ENCODE results near the gene NECTIN4.

NECTIN4 gene

GRCh38 chr1:161088587-161089110 is 709 bp downstream of the NECTIN4 start:
- H3K27me3 ChIP-seq (ENCODE audit: control insufficient read depth, insufficient read depth, low read length) = no peaks in the 10 kb centered on the region
- H3K9me3 ChIP-seq (ENCODE audit: control insufficient read depth, low read length) = no peaks in the 10 kb centered on the region
- peaks cover 58% of the 10 kb centered on the region for H3K4me1 ChIP-seq (ENCODE audit: control insufficient read depth, insufficient read depth, low read length)
- H3K9ac ChIP-seq (ENCODE audit: low read length) = peak overlapping the region; percentile 91
- no peaks in the 10 kb centered on the region for H3K36me3 ChIP-seq (ENCODE audit: control insufficient read depth, insufficient read depth, low read length)
- H3K4me3 ChIP-seq (ENCODE audit: low read length) = peak overlapping the region; percentile 5

- no peaks in the 10 kb centered on the region for H3K9me3 ChIP-seq (ENCODE audit: control insufficient read depth, low read length)
- peak overlapping the region; percentile 91 for H3K9ac ChIP-seq (ENCODE audit: low read length)
- H3K36me3 ChIP-seq (ENCODE audit: control insufficient read depth, insufficient read depth, low read length) = no peaks in the 10 kb centered on the region
- peaks cover 80% of the 10 kb centered on the region for H3K4me1 ChIP-seq (ENCODE audit: control insufficient read depth, insufficient read depth, low read length)
- no peaks in the 10 kb centered on the region for H3K27me3 ChIP-seq (ENCODE audit: control insufficient read depth, insufficient read depth, low read length)
- peak overlapping the region; percentile 5 for H3K4me3 ChIP-seq (ENCODE audit: low read length)
These were observed 2.9 kb downstream of the NECTIN4 start for GRCh38 chr1:161086457-161086856.

- no peaks in the 10 kb centered on the region for H3K27me3 ChIP-seq (ENCODE audit: control insufficient read depth, insufficient read depth, low read length)
- no peak overlapping the region for H3K4me3 ChIP-seq (ENCODE audit: low read length)
- H3K4me1 ChIP-seq (ENCODE audit: control insufficient read depth, insufficient read depth, low read length) = peaks cover 91% of the 10 kb centered on the region
These were observed 4.2 kb downstream of the NECTIN4 start for GRCh38 chr1:161085165-161085564.

GRCh38 chr1:161084597-161084988 is 4.8 kb downstream of the NECTIN4 start:
- H3K36me3 ChIP-seq (ENCODE audit: control insufficient read depth, insufficient read depth, low read length) = no peaks in the 10 kb centered on the region
- H3K9me3 ChIP-seq (ENCODE audit: control insufficient read depth, low read length) = no peaks in the 10 kb centered on the region
- H3K27me3 ChIP-seq (ENCODE audit: control insufficient read depth, insufficient read depth, low read length) = no peaks in the 10 kb centered on the region
- peak overlapping the region; percentile 91 for H3K9ac ChIP-seq (ENCODE audit: low read length)
- no peak overlapping the region for H3K4me3 ChIP-seq (ENCODE audit: low read length)
- peaks cover 89% of the 10 kb centered on the region for H3K4me1 ChIP-seq (ENCODE audit: control insufficient read depth, insufficient read depth, low read length)

More at GRCh38 chr1:161085165-161085564, 4.2 kb downstream of the NECTIN4 start:
- Histone ChIP-seq H3K36me3 (ENCODE audit: control insufficient read depth, insufficient read depth, low read length) (no peaks in the 10 kb centered on the region), H3K9me3 (ENCODE audit: control insufficient read depth, low read length) (no peaks in the 10 kb centered on the region), H3K9ac (ENCODE audit: low read length) (peak overlapping the region; percentile 91)

- no peaks in the 10 kb centered on the region for H3K9me3 ChIP-seq (ENCODE audit: control insufficient read depth, low read length)
- no peak overlapping the region for H3K4me3 ChIP-seq (ENCODE audit: low read length)
- no peaks in the 10 kb centered on the region for H3K36me3 ChIP-seq (ENCODE audit: control insufficient read depth, insufficient read depth, low read length)
- H3K4me1 ChIP-seq (ENCODE audit: control insufficient read depth, insufficient read depth, low read length) = peaks cover 87% of the 10 kb centered on the region
- H3K9ac ChIP-seq (ENCODE audit: low read length) = peak overlapping the region; percentile 91
- no peaks in the 10 kb centered on the region for H3K27me3 ChIP-seq (ENCODE audit: control insufficient read depth, insufficient read depth, low read length)
These were observed 5.4 kb downstream of the NECTIN4 start for GRCh38 chr1:161083748-161084596.

GRCh38 chr1:161082996-161083747 is 6.2 kb downstream of the NECTIN4 start:
- H3K36me3 ChIP-seq (ENCODE audit: control insufficient read depth, insufficient read depth, low read length) = no peaks in the 10 kb centered on the region
- H3K4me1 ChIP-seq (ENCODE audit: control insufficient read depth, insufficient read depth, low read length) = peaks cover 83% of the 10 kb centered on the region
- H3K9ac ChIP-seq (ENCODE audit: low read length) = peak overlapping the region; percentile 91
- no peak overlapping the region for H3K4me3 ChIP-seq (ENCODE audit: low read length)
- H3K9me3 ChIP-seq (ENCODE audit: control insufficient read depth, low read length) = no peaks in the 10 kb centered on the region
- H3K27me3 ChIP-seq (ENCODE audit: control insufficient read depth, insufficient read depth, low read length) = no peaks in the 10 kb centered on the region

- Histone ChIP-seq H3K9ac (ENCODE audit: low read length) (peak overlapping the region; percentile 76), H3K4me1 (ENCODE audit: control insufficient read depth, insufficient read depth, low read length) (peaks cover 76% of the 10 kb centered on the region), H3K4me3 (ENCODE audit: low read length) (no peak overlapping the region)
These were observed 6.9 kb downstream of the NECTIN4 start for GRCh38 chr1:161082483-161082882.

GRCh38 chr1:161081519-161081918 is 7.8 kb downstream of the NECTIN4 start:
- Histone ChIP-seq H3K27me3 (ENCODE audit: control insufficient read depth, insufficient read depth, low read length) (no peaks in the 10 kb centered on the region), H3K4me3 (ENCODE audit: low read length) (no peak overlapping the region), H3K9ac (ENCODE audit: low read length) (no peak overlapping the region), H3K9me3 (ENCODE audit: control insufficient read depth, low read length) (no peaks in the 10 kb centered on the region), H3K36me3 (ENCODE audit: control insufficient read depth, insufficient read depth, low read length) (peaks cover 5% of the 10 kb centered on the region), H3K4me1 (ENCODE audit: control insufficient read depth, insufficient read depth, low read length) (peaks cover 67% of the 10 kb centered on the region)

More at GRCh38 chr1:161082483-161082882, 6.9 kb downstream of the NECTIN4 start:
- Histone ChIP-seq H3K27me3 (ENCODE audit: control insufficient read depth, insufficient read depth, low read length) (no peaks in the 10 kb centered on the region), H3K9me3 (ENCODE audit: control insufficient read depth, low read length) (no peaks in the 10 kb centered on the region), H3K36me3 (ENCODE audit: control insufficient read depth, insufficient read depth, low read length) (peaks cover 2% of the 10 kb centered on the region)

- H3K36me3 ChIP-seq (ENCODE audit: control insufficient read depth, insufficient read depth, low read length) = peaks cover 5% of the 10 kb centered on the region
- peaks cover 59% of the 10 kb centered on the region for H3K4me1 ChIP-seq (ENCODE audit: control insufficient read depth, insufficient read depth, low read length)
- no peaks in the 10 kb centered on the region for H3K9me3 ChIP-seq (ENCODE audit: control insufficient read depth, low read length)
- no peaks in the 10 kb centered on the region for H3K27me3 ChIP-seq (ENCODE audit: control insufficient read depth, insufficient read depth, low read length)
- H3K9ac ChIP-seq (ENCODE audit: low read length) = no peak overlapping the region
- no peak overlapping the region for H3K4me3 ChIP-seq (ENCODE audit: low read length)
These were observed 8.6 kb downstream of the NECTIN4 start for GRCh38 chr1:161080441-161081405.

GRCh38 chr1:161079436-161080110 is 9.8 kb downstream of the NECTIN4 start:
- Histone ChIP-seq H3K36me3 (ENCODE audit: control insufficient read depth, insufficient read depth, low read length) (peaks cover 5% of the 10 kb centered on the region), H3K4me3 (ENCODE audit: low read length) (no peak overlapping the region), H3K9me3 (ENCODE audit: control insufficient read depth, low read length) (no peaks in the 10 kb centered on the region), H3K9ac (ENCODE audit: low read length) (no peak overlapping the region), H3K27me3 (ENCODE audit: control insufficient read depth, insufficient read depth, low read length) (no peaks in the 10 kb centered on the region), H3K4me1 (ENCODE audit: control insufficient read depth, insufficient read depth, low read length) (peaks cover 53% of the 10 kb centered on the region)

GRCh38 chr1:161077426-161077825 is 11.9 kb downstream of the NECTIN4 start:
- peaks cover 43% of the 10 kb centered on the region for H3K4me1 ChIP-seq (ENCODE audit: control insufficient read depth, insufficient read depth, low read length)
- no peak overlapping the region for H3K4me3 ChIP-seq (ENCODE audit: low read length)
- no peaks in the 10 kb centered on the region for H3K9me3 ChIP-seq (ENCODE audit: control insufficient read depth, low read length)
- peaks cover 17% of the 10 kb centered on the region for H3K36me3 ChIP-seq (ENCODE audit: control insufficient read depth, insufficient read depth, low read length)
- no peak overlapping the region for H3K9ac ChIP-seq (ENCODE audit: low read length)
- H3K27me3 ChIP-seq (ENCODE audit: control insufficient read depth, insufficient read depth, low read length) = no peaks in the 10 kb centered on the region
